Activated gamma-delta T cell (primary cell): ENCODE data around the gene PRSS16.

Source experiments
- DNase-seq: peaks from one replicate; lab custom pipeline; 2025; lab: John Stamatoyannopoulos, UW

The PRSS16 gene

GRCh38 chr6:27283279-27283678 lies 35.8 kb downstream of the PRSS16 start:
- no peak for DNase-seq

GRCh38 chr6:27286141-27286540 lies 38.6 kb downstream of the PRSS16 start:
- DNase-seq: no peak

GRCh38 chr6:27287751-27288135 lies 40.2 kb downstream of the PRSS16 start:
- DNase-seq: no peak

- DNase-seq: no peak
Measured at GRCh38 chr6:27288136-27289044, 40.9 kb downstream of the PRSS16 start.

- no peak for DNase-seq
Measured at GRCh38 chr6:27290065-27290849, 42.8 kb downstream of the PRSS16 start.

GRCh38 chr6:27290850-27291208 lies 43.3 kb downstream of the PRSS16 start:
- no peak for DNase-seq

- DNase-seq: no peak
Measured at GRCh38 chr6:27293436-27294098, 46.1 kb downstream of the PRSS16 start.

- DNase-seq: no peak
Measured at GRCh38 chr6:27294409-27294808, 46.9 kb downstream of the PRSS16 start.

GRCh38 chr6:27295301-27296079 lies 48.0 kb downstream of the PRSS16 start:
- DNase-seq: no peak

- DNase-seq: no peak
Measured at GRCh38 chr6:27296106-27296783, 48.7 kb downstream of the PRSS16 start.

- DNase-seq: no peak
Measured at GRCh38 chr6:27297484-27297856, 50.0 kb downstream of the PRSS16 start.

- DNase-seq: no peak
Measured at GRCh38 chr6:27297857-27298730, 50.6 kb downstream of the PRSS16 start.

GRCh38 chr6:27303613-27304272 lies 56.2 kb downstream of the PRSS16 start:
- no peak for DNase-seq
